Activated gamma-delta T cell (primary cell): Measurements from ENCODE around the gene AQP6.
A peak's percentile ranks its signal among the peaks of the same experiment; 100 is the strongest.

Source experiments
- DNase-seq: peaks from one replicate; lab custom pipeline; 2025; lab: John Stamatoyannopoulos, UW

Gene AQP6

DNA sequence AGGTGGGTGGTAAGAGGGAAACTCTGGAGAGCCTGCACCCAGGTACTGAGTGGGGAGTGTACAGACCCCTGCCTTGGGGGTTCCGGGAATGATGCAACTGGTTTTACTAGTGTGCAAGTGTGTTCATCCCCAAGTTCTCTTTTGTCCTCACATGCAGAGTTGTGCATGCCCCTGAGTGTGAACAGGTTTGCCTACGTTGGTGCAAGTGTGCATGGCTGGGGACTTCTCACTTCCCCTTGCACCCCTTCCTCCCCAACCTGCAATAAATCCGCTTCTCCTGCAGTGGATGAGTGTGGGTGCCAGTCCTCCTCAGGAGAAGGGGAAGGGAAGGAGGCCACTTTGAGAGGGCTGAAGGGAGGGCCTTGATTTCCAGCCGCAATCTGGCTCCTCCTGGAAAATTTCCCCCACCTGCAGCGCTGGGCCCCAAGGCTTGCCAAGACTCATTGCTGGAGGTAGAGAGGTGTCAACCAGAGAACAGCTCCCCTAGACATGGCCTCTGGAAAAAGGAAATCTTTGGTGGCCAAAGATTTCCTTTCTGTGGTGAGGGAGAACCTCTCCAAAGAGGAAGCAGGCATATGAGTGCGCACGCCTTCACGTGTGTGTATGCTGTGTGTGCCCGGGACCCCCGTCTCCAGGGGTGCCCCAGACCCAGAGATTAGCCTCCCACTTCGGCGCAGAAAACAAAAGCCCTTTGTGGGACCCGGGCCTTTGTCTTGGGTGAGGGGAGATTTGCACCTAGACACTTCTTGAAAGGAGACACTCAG lies 16.7 kb upstream of the AQP6 start:
- DNase-seq: no peak

GRCh38 chr12:49956663-49957569 lies 15.8 kb upstream of the AQP6 start:
- DNase-seq: no peak

GRCh38 chr12:49957570-49957967 lies 15.2 kb upstream of the AQP6 start:
- DNase-seq: no peak

DNA sequence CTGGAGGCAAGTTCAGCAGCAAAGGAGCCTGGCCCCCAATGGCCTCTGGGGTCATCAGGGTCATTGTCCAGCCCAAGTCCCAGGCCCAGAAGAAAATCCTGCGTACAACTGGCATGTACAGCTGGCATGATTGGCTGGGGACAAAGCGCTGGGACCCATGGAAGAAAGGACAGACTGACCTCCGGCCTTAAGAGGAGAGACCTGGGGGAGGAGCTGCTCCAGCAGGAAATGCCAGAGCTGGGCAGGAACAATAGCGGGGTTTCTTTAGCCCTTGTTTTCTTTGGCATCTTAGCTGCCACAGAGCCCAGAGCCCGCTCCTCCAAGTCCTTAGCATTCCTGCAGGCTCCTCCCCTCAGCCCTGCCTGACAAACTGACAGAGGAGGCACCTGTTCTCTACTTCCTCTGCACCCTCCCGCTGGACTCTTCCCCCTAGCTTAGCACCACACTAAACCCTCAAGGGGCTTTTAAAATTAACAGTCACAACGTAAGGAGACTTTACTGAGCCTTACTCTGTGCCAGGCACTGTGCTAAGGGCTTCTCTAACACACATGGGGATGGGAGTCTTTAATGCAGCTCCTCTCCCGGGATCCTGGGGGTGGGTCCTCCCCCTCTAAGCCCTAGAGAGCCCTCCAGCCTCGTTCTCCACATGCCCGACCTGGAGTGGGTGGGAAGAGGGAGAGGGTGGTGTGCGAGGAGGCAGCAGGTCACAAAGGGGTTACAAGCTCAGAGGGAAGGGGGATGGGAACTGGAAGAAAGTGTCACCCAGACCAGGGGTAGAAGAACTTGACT lies 12.9 kb upstream of the AQP6 start:
- DNase-seq: no peak

DNA sequence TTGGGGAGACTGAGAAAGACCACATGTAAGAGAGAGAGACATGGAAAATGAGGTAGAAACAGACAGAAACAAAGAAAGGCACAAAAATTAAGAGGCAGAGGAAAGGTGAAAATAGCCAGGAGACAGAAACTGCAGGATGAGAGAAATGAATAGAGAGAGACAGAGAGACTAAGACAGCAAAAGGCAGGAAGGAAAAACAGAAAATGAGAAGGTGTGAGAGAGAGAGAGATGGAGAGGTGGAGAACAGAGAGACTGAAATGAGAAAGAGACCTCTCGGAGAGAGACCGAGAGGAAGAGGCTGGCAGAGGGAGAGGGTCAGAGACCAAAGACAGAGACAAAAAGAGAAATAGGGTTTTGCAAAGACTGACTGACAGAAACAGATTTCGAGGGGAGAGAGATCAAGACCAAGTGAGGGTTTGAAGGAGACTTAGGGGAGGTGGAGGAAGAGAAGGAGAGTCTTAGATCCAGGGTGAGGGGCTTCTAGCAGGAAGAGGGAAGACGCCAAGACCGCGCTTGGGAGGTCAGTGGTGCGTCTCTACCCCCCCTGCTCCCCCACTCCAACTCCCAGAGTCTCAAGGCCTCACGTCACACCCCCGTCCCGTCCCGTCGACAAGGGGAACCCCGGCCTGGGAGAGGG lies 12.2 kb upstream of the AQP6 start:
- DNase-seq: no peak

DNA sequence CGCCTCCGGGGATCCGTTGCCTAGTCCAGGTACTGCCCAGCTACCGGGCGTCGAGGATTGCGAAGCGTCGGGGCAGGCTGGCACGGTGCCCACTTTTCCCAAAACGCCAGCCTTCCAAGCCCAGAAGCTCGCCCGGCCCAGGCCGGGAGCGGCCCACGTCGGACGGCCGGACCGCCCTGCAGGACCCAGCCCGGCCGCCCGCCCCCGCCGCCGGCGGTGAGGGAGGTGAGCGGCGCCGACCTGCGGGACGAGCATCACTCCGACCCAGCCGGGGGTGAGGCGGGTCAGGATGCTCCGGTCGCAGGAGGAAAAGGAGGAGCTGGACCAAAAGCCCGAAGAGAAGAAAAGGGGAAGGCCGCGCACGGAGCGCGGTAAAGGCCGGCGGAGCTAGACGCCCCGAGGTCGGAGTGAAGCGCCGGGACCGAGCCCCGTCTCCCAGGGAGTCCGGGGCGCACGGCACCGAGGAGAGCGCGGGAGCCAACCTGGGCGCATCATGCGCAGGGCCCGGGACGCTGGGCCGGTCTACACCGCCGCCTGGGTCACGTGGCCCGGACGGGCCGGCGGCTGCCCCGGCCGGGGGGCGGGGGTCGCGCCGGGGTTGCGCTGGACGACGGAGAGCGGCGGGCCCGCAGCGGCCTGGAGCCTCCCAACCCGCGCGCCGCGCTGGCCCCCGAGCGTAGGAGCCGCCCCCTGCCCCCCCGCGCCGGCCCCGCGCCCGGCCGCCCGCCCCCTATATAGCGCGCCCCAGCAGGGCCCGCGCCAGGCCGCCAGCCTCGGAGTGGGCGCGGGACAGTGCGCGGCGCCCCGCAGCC lies 11.4 kb upstream of the AQP6 start, which contains the start of gene AQP5:
Gene AQP5, plus strand, starts transcription at position 762 of the 812 bp plus-strand sequence. CDS start 146 bp downstream, outside the sequence.
- DNase-seq: no peak

GRCh38 chr12:49961993-49962764 lies 10.6 kb upstream of the AQP6 start:
- DNase-seq: no peak

- DNase-seq: no peak
These were observed 9.6 kb upstream of the AQP6 start for GRCh38 chr12:49962861-49963765.

- DNase-seq: no peak
These were observed 8.6 kb upstream of the AQP6 start for GRCh38 chr12:49963976-49964815.

DNA sequence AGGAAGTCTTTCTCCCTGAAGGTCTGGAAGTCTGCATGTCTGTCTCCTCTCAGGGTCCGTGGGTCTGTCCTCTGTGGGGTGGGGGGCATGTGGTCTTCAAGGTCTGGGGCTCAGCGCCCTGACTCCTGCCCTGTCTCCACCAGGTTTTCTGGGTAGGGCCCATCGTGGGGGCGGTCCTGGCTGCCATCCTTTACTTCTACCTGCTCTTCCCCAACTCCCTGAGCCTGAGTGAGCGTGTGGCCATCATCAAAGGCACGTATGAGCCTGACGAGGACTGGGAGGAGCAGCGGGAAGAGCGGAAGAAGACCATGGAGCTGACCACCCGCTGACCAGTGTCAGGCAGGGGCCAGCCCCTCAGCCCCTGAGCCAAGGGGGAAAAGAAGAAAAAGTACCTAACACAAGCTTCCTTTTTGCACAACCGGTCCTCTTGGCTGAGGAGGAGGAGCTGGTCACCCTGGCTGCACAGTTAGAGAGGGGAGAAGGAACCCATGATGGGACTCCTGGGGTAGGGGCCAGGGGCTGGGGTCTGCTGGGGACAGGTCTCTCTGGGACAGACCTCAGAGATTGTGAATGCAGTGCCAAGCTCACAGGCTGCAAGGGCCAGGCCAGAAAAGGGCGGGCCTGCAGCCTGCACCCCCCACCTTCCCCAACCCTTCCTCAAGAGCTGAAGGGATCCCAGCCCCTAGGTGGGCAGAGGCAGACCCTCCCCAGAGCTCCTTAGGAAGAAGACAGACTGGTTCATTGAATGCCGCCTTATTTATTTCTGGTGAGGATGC lies 7.7 kb upstream of the AQP6 start:
- no peak for DNase-seq

DNA sequence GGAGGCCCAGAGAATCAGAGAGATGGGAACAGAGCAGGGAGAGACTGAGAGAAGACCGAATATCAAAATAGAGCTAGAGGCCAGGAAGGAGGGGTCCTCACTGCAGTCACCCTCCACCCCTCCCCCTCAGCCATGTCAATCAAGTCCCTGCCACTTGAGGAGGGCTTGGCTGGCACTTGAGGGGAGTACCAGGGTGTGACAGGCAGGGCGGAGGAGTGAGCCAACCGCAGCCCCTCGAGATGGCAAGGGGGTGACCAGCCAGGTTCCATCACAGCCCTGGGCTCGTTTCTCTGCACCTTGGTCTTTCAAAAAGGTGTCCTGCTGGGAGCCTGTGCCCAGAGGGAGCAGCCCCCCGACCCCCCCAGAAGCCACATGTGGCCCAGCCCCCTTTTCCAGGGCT lies 6.9 kb upstream of the AQP6 start:
- no peak for DNase-seq

DNA sequence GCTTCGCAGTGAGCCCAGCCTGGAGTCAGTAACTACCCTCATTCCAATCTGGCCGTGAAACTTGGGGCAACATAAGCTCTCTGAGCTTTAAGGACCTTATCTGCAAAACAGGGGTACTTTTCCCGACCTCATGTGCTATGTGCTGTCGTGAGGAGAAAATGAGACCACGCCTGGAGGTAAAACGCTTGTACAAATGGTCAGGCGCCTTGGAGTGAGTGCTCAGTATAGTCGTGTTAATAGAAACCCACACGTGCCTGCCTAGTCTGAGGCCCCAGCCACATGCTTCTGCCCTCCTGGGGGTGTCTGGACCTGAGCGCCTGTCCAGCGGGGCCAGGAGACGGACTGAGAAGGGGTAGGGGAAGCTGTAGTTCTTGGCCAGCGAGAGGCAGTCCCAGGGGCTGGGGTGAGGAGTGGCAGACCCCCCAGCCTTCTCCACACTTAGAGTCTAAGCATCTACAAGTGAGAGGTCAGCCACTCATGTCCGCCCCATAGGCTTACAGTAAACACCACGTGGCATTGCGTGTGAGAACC lies 6.2 kb upstream of the AQP6 start:
- no peak for DNase-seq

DNA sequence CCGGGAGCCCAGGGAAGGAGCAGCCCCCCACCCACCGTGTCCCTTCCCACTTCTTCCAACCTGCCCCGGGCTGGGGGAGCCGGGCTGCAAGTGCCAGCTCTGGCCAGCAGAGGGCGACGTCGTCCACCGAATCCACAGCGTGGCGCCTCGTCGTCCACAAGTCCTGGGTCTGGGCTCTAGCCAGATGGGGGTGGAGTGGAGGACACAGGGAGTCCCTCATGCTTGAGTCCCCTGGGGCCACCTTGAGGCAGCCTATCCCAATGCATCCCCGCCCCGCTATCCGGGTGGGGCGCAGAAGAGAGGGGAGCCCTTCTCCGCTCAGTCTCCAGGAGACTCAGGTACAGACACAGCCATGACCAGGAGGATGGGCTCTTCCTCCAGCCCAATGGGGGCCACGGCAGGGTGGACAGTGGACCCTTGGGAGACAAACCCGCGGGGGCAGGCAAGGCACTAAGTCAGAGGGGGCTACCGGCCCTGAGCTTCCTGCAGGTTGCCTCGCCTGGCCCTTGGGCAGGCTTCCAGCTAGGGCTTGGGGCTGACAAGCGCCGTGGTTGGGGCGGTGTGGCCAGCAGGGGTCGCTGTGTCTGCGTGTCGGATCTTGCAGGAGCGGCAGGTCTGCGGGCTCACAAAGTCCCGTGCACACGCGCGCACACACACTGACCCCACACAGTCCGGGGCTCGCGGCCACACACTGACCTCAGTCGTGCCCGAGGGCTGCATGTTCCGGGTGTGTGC lies 5.5 kb upstream of the AQP6 start:
- peak; percentile 76 for DNase-seq

- no peak for DNase-seq
These were observed 4.9 kb upstream of the AQP6 start for GRCh38 chr12:49967777-49968250.

DNA sequence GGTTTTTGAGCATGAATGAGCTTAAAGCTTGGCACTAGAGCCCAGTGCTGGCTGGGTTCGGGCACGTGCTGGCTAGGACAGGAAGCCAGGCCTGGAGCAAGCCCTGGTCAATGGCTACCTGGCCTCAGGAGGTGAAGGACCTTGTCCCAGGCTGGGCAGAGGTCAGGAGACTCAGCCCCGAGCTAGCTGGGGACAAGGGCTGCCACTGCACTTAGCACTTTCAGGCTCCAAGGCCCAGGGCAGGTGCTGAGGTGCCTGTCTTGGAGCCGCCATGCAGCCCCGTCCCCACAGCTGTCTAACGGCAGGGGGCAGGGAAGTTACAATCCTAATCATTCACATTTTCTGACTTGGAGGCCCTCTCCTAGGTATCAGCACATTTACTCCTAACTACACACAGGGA lies 4.3 kb upstream of the AQP6 start:
- DNase-seq: no peak

- DNase-seq: no peak
These were observed 3.7 kb upstream of the AQP6 start for GRCh38 chr12:49969027-49969426.
